Pancreas (tissue), 10 donors: ENCODE results near the gene KCNIP2. TPM values are rescaled to one million over a fixed set of nuclear protein-coding genes. Genes with fewer than 3 reads are reported as not detected.

Experiments
- ATAC-seq, 4 donors: fragments of 200-7000 bp; cut with Tn5 transposase; one replicate each; pipeline versions ENCODE4 v1.8.0 to v1.9.1; 2020; ENCODE audit warnings: mild to moderate bottlenecking in 4 of 4, moderate library complexity in 4 of 4
- DNase-seq, 6 donors: peaks; one replicate each; pipeline ENCODE4 v3.0.0-alpha.2; 2020
- FAIRE-seq: peaks from 2 replicates; lab custom pipeline; 2012; peaks lifted over from hg19 to GRCh38; lab: Jason Lieb, UNC
- H3K27ac ChIP-seq, 4 donors: fragments of 200-600 bp; sonication (generic); 1 replicate in 3 of 4; 2 replicates in 1 of 4; pipeline versions ENCODE4 v1.5.0 to v1.8.0; 2020
- H3K27me3 ChIP-seq, 4 donors: fragments of 200-600 bp; one replicate each; pipeline ENCODE4 v1.8.0; 2021
- H3K36me3 ChIP-seq, 3 donors: fragments of 200-600 bp; sonication (generic) in 1 of 3; one replicate each; pipeline versions ENCODE4 v1.5.0 to v1.8.0; 2020 to 2021
- H3K4me1 ChIP-seq, 3 donors: fragments of 200-600 bp; one replicate each; pipeline ENCODE4 v1.8.0; 2021
- H3K4me3 ChIP-seq, 4 donors: fragments of 200-600 bp; sonication (generic) in 2 of 4; one replicate each; pipeline versions ENCODE4 v1.5.0 to v1.8.0; 2020 to 2021
- H3K9me3 ChIP-seq, 4 donors: fragments of 200-600 bp; one replicate each; pipeline ENCODE4 v1.8.0; 2021
- CTCF ChIP-seq, 4 donors: fragments of 200-600 bp; sonication (generic) in 3 of 4; IDR thresholded peaks; one replicate each; pipeline versions ENCODE4 v1.5.0 to v1.8.0; 2021; ENCODE audit warnings: antibody characterized with exemption in 4 of 4
- WGBS, 2 donors: extraction: QIAGEN DNeasy Blood & Tissue Kit; methylation state at CpG; one replicate each; pipeline ENCODE4 v1.1.7; 2013; 5-methylcytosine and 5-hydroxymethylcytosine counted together
- intact Hi-C, 3 donors: fragments of 100-400 bp; cut with DNase I; formaldehyde crosslinking; loops; one replicate each; pipeline versions ENCODE4 v1.11.1 to v1.14.2; 2022
- polyA plus RNA-seq, 2 donors: library from polyadenylated mRNA; stranded (reverse); fragments of 200-250 nt; gene quantifications; one replicate each; pipeline ENCODE4 v1.2.3, GENCODE V29; 2013
- total RNA-seq, 6 donors: library from RNA; stranded (reverse); fragmentation: NEBNext Ultra II Directional in 4 of 6; extraction: Animal tissue kit (Norgen Biotek cat#: 25700) in 4 of 6; gene quantifications; one replicate each; pipeline versions ENCODE4 v1.2.1 to v1.2.4, GENCODE V29; 2021 to 2023
- donor health status: healthy with polysubstance abuse.
- donor health status: DM: no; HTN: no; CAD: no; lungs with moderate emphysema.
- donor health status: DM: no; HTN: no; CAD: no.
- donor health status: control.
- donor health status: control.
- donor health status: Bipolar disorder and iron deficiency.
- donor health status: DM: yes; HTN: yes; CAD: no.
- donor health status: DM: no; HTN: no; CAD: no.
- donor health status: DM: no; HTN: no; CAD: no.
- donor health status: DM: yes; HTN: yes; CAD: no.

Gene KCNIP2
- total and polyA plus RNA-seq, 8 donors, result 0.67 to 3.0 (median 1.5) TPM

GRCh38 chr10:101829561-101830315 is 13.9 kb downstream of the KCNIP2 start:
- intact Hi-C loops, result loop anchor here in 1 of 3 donors (10.0 kb wide), 1 partner anchor 185 kb away; no protein-coding TSS in a partner anchor
- Histone ChIP-seq H3K9me3 (no peaks in the 10 kb centered on the region), H3K27me3 (no peaks in the 10 kb centered on the region), H3K36me3 (no peaks in the 10 kb centered on the region), H3K27ac (peak overlapping the region; percentile 13 to 60 (median 34)), H3K4me1 (peaks cover 0 to 8% (median 0%) of the 10 kb centered on the region in 3 donors), H3K4me3 (peak overlapping the region in 2 of 4 donors; percentile 45 to 56)
- ATAC-seq (peak in 2 of 4 donors; percentile 3 to 6), DNase-seq (peak in 4 of 6 donors; percentile 15 to 78 (median 58)), FAIRE-seq (no peak)
- no peak for TF ChIP-seq CTCF (IDR thresholded peaks at IDR 0.05)
- WGBS, 2 donors, result 35 to 39% methylated on average over 20 to 31 of the region's 31 CpGs

GRCh38 chr10:101828766-101829551 is 14.6 kb downstream of the KCNIP2 start:
- H3K36me3 ChIP-seq, result no peaks in the 10 kb centered on the region
- no peaks in the 10 kb centered on the region for H3K9me3 ChIP-seq
- intact Hi-C loops, result no loop called here
- FAIRE-seq, result no peak
- no peak overlapping the region for H3K4me3 ChIP-seq
- 60 to 65% methylated on average over 38 to 39 of the region's 39 CpGs for WGBS, 2 donors
- H3K27me3 ChIP-seq, result no peaks in the 10 kb centered on the region
- ATAC-seq, result no peak
- H3K27ac ChIP-seq, result no peak overlapping the region
- peaks cover 0 to 8% (median 0%) of the 10 kb centered on the region in 3 donors for H3K4me1 ChIP-seq
- TF ChIP-seq CTCF (IDR thresholded peaks at IDR 0.05), result no peak
- DNase-seq, result peak in 3 of 6 donors; percentile 41 to 81 (median 58)

- TF ChIP-seq CTCF (IDR thresholded peaks at IDR 0.05), result no peak
- WGBS, 2 donors, result 89 to 91% methylated on average over 10 of the region's 10 CpGs
- intact Hi-C loops, result no loop called here
- DNase-seq, result no peak
- no peak overlapping the region for H3K4me3 ChIP-seq
- ATAC-seq, result no peak
- no peak overlapping the region for H3K27ac ChIP-seq
- peaks cover 0 to 8% (median 0%) of the 10 kb centered on the region in 3 donors for H3K4me1 ChIP-seq
- H3K9me3 ChIP-seq, result no peaks in the 10 kb centered on the region
- no peaks in the 10 kb centered on the region for H3K27me3 ChIP-seq
- no peaks in the 10 kb centered on the region for H3K36me3 ChIP-seq
- FAIRE-seq, result no peak
Observed at GRCh38 chr10:101827919-101828600, 15.5 kb downstream of the KCNIP2 start.

- Histone ChIP-seq H3K27ac (no peak overlapping the region), H3K36me3 (no peaks in the 10 kb centered on the region), H3K4me3 (no peak overlapping the region), H3K9me3 (no peaks in the 10 kb centered on the region), H3K27me3 (no peaks in the 10 kb centered on the region), H3K4me1 (peaks cover 0 to 8% (median 0%) of the 10 kb centered on the region in 3 donors)
- TF ChIP-seq CTCF (IDR thresholded peaks at IDR 0.05), result no peak
- 83 to 94% methylated on average over 5 of the region's 5 CpGs for WGBS, 2 donors
- DNase-seq (no peak), ATAC-seq (no peak), FAIRE-seq (no peak)
- intact Hi-C loops, result no loop called here
Observed at GRCh38 chr10:101826852-101827434, 16.7 kb downstream of the KCNIP2 start.
